ENCODE data around the gene SIM2. TPM values are rescaled to one million over a fixed set of nuclear protein-coding genes. Genes with fewer than 3 reads are reported as not detected.

The SIM2 gene
- polyA plus RNA-seq, 12 donors, result 1.3 to 9.6 (median 4.3) TPM; not detected in 1

DNA sequence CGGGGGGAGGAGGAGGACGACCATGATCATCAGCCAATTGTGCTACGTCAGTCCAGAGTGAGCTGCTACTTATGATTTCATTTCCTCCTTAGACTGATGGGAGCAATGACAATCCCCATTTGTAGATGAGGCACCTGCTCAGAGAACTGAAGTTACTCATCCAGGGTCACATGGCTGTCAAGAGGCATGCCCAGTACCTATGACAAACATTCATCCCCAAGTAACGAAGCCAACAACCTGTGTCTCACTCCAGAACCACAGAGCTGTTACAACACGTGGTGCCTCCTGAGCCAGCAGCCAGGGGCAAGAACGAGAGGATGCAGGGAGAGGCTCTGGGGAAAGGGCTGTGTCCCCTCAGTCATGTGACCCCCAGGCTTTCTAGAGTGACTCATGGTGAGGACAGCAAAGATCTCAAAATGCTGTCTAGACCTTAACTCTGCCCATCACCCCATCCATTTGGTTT lies 93.6 kb downstream of the SIM2 start:
- no peak for DNase-seq

DNA sequence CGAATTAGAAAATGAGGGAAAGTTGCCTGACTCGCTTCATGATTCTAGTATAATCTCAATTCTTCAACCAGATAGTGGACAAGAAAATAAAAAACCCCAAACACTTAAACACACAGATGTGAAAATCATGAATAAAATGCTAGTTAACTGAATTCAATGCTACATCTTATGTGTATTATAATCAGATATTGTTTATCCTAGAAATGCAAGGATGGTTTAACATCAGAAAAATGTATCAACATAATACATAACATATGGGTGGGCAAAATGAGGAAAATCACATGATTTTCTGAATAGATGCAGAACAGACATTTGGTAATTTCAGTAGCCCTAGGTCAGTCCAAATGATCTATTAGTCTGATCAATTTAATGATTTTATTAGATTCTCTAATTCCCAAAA lies 97.2 kb downstream of the SIM2 start:
- no peak for DNase-seq

DNA sequence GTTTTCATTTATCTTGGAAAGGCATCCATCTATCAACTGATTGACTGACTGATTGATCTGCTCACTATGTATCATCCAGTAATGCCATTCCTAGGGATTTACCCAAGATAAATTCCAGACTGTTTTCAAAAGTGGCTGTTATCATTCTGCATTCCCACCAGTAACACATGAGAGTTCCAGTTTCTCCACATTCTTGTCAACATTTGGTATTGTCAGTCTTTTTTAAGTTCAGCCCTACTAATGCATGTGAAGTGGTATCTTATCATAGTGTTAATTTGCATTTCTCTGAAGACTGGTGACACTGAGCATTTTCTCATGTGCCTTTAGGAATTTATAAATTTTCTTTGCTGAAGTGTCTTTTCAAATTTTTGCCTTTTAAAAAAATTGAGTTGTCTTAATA lies 99.6 kb downstream of the SIM2 start:
- DNase-seq, result no peak

Other genes starting within 250 kb of the SIM2 start
- 1 to 10 TPM in 8 of 12 donors, under 1 TPM in 2, not detected in 2; 0.49 to 8.5 (median 1.8) TPM for gene CLDN14, start 219.0 kb upstream of the SIM2 start, polyA plus RNA-seq (ENCODE audit: insufficient read length in 12 of 12)